ENCODE results near the gene RBSN. TPM values are rescaled to one million over a fixed set of nuclear protein-coding genes. Genes with fewer than 3 reads are reported as not detected.

The RBSN gene
- total RNA-seq, 4 donors from 2014 or later, result 17.2 to 94.9 (median 32.1) TPM

DNA sequence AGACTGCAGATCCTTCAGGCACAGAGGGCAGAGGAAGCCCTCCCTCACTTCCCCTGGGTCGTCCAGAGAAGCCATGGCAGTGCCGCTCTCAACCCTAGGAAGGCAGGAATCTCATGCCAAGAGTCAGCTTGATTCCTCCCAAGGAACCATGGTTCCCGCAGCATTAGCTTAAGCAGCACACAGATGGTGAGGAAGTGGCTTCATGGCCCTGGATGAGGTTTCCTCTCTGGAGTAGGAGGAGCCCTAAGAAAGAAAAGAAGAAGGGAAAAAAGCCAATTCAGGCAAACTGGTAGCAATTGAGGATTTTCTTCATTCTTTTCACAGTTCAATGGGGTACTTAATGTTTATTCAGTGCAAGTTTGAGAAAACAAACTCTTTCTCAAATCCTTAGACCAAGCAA, 2.9 kb downstream of the RBSN start:
- H3K9me3 ChIP-seq, result no peaks in the 10 kb centered on the region
- H3K4me1 ChIP-seq, result peaks cover 0 to 20% (median 6%) of the 10 kb centered on the region in 4 donors
- H3K36me3 ChIP-seq, result peaks cover 0 to 36% (median 0%) of the 10 kb centered on the region in 3 donors
- H3K27ac ChIP-seq, result no peak overlapping the region
- no peaks in the 10 kb centered on the region for H3K27me3 ChIP-seq
- no peak for DNase-seq
- TF ChIP-seq, protein P1, sequence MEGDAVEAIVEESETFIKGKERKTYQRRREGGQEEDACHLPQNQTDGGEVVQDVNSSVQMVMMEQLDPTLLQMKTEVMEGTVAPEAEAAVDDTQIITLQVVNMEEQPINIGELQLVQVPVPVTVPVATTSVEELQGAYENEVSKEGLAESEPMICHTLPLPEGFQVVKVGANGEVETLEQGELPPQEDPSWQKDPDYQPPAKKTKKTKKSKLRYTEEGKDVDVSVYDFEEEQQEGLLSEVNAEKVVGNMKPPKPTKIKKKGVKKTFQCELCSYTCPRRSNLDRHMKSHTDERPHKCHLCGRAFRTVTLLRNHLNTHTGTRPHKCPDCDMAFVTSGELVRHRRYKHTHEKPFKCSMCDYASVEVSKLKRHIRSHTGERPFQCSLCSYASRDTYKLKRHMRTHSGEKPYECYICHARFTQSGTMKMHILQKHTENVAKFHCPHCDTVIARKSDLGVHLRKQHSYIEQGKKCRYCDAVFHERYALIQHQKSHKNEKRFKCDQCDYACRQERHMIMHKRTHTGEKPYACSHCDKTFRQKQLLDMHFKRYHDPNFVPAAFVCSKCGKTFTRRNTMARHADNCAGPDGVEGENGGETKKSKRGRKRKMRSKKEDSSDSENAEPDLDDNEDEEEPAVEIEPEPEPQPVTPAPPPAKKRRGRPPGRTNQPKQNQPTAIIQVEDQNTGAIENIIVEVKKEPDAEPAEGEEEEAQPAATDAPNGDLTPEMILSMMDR (IDR thresholded peaks at IDR 0.05), result no peak
- no peak for TF ChIP-seq POLR2A (IDR thresholded peaks at IDR 0.05)
- H3K4me3 ChIP-seq, result no peak overlapping the region

DNA sequence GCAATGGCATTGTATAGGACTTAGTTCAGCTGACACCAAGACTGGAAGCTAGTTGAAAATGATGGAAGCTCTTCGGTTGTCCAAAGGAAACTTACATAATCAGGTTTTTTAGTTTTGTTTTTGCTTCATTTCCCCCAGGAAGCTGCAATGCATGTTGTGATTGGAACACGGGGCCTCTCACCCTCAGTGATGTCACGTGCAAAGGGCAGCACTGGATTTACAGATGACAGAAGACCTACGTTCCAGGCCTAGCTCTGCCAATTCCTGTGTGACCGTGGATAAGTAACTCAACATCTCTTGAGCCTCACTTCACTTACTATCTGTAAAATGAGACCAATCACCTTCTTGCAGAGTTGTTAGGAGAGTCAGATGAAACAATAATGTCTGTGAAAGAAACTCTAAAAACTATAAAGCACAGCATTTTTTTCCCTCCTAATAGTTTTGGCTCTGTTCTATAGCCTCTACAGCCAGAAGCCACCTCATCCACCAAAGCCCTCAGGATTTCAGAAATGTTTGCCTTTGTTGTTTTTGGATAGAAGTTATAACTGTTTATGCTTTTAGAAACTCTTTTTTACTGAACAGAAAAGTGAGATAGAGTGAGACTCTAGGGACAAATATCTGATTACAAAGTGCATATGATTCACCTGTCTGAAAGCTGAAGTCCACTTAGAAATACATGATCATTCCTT, 4.6 kb downstream of the RBSN start:
- Histone ChIP-seq H3K4me3 (no peak overlapping the region), H3K36me3 (peaks cover 0 to 48% (median 0%) of the 10 kb centered on the region in 3 donors), H3K27me3 (no peaks in the 10 kb centered on the region), H3K27ac (no peak overlapping the region), H3K9me3 (no peaks in the 10 kb centered on the region), H3K4me1 (peaks cover 0 to 11% (median 4%) of the 10 kb centered on the region in 4 donors)
- TF ChIP-seq, protein P1 (IDR thresholded peaks at IDR 0.05), result no peak
- no peak for TF ChIP-seq POLR2A (IDR thresholded peaks at IDR 0.05)
- DNase-seq, result no peak

GRCh38 chr3:15092686-15093085, 6.3 kb downstream of the RBSN start:
- TF ChIP-seq, protein P1 (IDR thresholded peaks at IDR 0.05), result no peak
- no peak for TF ChIP-seq POLR2A (IDR thresholded peaks at IDR 0.05)
- H3K9me3 ChIP-seq, result no peaks in the 10 kb centered on the region
- H3K36me3 ChIP-seq, result peaks cover 0 to 57% (median 0%) of the 10 kb centered on the region in 3 donors

DNA sequence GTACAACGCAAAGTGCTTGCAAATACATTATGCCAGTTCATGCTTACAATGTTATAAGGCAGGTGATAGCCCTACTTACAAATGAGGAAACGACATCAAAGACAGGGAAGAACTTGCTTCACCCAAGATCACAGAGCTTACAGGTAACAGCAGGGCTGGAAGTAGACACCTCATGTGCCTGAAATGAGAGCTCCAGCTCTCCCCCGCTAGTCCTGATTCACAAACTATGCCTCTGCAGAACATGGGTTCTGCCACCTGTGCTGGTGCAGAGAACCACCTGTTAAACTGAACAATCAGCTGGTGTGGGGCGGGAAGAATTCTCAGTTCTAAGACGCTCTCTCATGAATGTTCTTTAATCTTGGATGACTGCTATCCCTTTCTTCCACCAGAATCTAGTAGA, 7.4 kb downstream of the RBSN start:
- Histone ChIP-seq H3K27me3 (no peaks in the 10 kb centered on the region), H3K4me3 (no peak overlapping the region), H3K9me3 (no peaks in the 10 kb centered on the region), H3K4me1 (peaks cover 0 to 4% (median 0%) of the 10 kb centered on the region in 4 donors), H3K36me3 (peaks cover 0 to 68% (median 0%) of the 10 kb centered on the region in 3 donors), H3K27ac (no peak overlapping the region)
- DNase-seq, result no peak
- TF ChIP-seq, protein P1 (IDR thresholded peaks at IDR 0.05), result no peak
- no peak for TF ChIP-seq POLR2A (IDR thresholded peaks at IDR 0.05)

More at GRCh38 chr3:15092686-15093085, 6.3 kb downstream of the RBSN start:
- Histone ChIP-seq H3K27me3 (no peaks in the 10 kb centered on the region), H3K4me1 (peaks cover 0 to 7% (median 1%) of the 10 kb centered on the region in 4 donors), H3K4me3 (no peak overlapping the region), H3K27ac (no peak overlapping the region)
- DNase-seq, result no peak

GRCh38 chr3:15089201-15089600, 9.7 kb downstream of the RBSN start:
- DNase-seq, result no peak
- no peak overlapping the region for H3K27ac ChIP-seq
- H3K4me3 ChIP-seq, result no peak overlapping the region
- H3K36me3 ChIP-seq, result peaks cover 0 to 68% (median 0%) of the 10 kb centered on the region in 3 donors
- H3K4me1 ChIP-seq, result no peaks in the 10 kb centered on the region
- TF ChIP-seq POLR2A (IDR thresholded peaks at IDR 0.05), result no peak
- TF ChIP-seq, protein P1 (IDR thresholded peaks at IDR 0.05), result no peak
- H3K27me3 ChIP-seq, result no peaks in the 10 kb centered on the region
- no peaks in the 10 kb centered on the region for H3K9me3 ChIP-seq

Measured in Peyer's patch (tissue), 4 donors.